ENCODE results near the gene RNU4-1.

The RNU4-1 gene

DNA sequence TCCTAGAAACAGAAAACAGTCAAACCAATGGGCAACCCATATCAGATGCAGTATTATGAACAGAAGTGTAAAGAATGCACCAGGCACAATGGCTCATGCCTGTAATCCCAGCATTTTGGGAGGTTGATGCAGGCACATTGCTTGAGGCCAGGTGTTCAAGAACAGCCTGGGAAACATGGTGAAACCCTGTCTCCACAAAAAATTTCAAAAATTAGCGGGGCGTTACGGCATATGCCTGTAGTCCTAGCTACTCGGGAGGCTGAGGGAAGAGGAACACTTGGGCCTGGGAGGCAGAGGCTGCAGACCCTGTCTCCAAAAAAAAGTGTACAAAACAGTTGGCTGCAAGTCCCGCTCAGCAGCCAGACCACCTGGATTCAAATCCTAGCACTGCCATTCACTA lies 32.4 kb downstream of the RNU4-1 start:
- Histone ChIP-seq H2AK5ac (ENCODE audit: low read length, severe bottlenecking) (peak overlapping the region; percentile 37), H3K4me2 (ENCODE audit: low read length, poor library complexity, severe bottlenecking) (no peak overlapping the region), H3K4me3 (ENCODE audit: insufficient read depth in 1 of 2, low read depth in 1 of 2, low read length in 2 of 2) (peak overlapping the region in 1 of 2 experiments; percentile 29), H2BK120ac (ENCODE audit: low read depth, low read length) (no peak overlapping the region), H3K36me3 (ENCODE audit: control insufficient read depth in 1 of 2, insufficient read depth in 2 of 2, low read depth in 1 of 2, low read length in 2 of 2) (peaks cover 9 to 28% of the 10 kb centered on the region in 2 experiments), H2BK15ac (ENCODE audit: low read depth, poor library complexity, severe bottlenecking) (no peak overlapping the region), H3K14ac (ENCODE audit: low read length in 2 of 2) (no peak overlapping the region), H3K9me3 (ENCODE audit: control insufficient read depth, low read length) (no peaks in the 10 kb centered on the region), H3K27ac (ENCODE audit: low read length, poor library complexity, severe bottlenecking) (no peak overlapping the region), H3K23ac (ENCODE audit: low read length in 2 of 2) (no peak overlapping the region), H3K4me1 (ENCODE audit: control insufficient read depth, insufficient read depth, low read depth, low read length) (peaks cover 37% of the 10 kb centered on the region), H3K27me3 (ENCODE audit: control insufficient read depth in 1 of 2, insufficient read depth in 1 of 2, low read length in 2 of 2) (no peaks in the 10 kb centered on the region), H2BK12ac (ENCODE audit: low read length in 2 of 2) (no peak overlapping the region), H4K8ac (ENCODE audit: low read length) (no peak overlapping the region), H2BK5ac (ENCODE audit: low read depth, low read length, poor library complexity, severe bottlenecking) (no peak overlapping the region), H2AFZ (ENCODE audit: low read depth, low read length) (no peak overlapping the region), H3K9ac (ENCODE audit: low read length) (no peak overlapping the region), H3K79me1 (replicated peaks; ENCODE audit: low read length, poor library complexity, severe bottlenecking) (no peaks in the 10 kb centered on the region), H4K91ac (ENCODE audit: low read length) (no peak overlapping the region), H3K4ac (ENCODE audit: low read depth in 1 of 2, low read length in 2 of 2) (no peak overlapping the region), H3K18ac (ENCODE audit: low read depth in 1 of 2, low read length in 2 of 2) (no peak overlapping the region)
- over 99% methylated on average over 5 of the region's 5 CpGs for WGBS
- no peak for DNase-seq

DNA sequence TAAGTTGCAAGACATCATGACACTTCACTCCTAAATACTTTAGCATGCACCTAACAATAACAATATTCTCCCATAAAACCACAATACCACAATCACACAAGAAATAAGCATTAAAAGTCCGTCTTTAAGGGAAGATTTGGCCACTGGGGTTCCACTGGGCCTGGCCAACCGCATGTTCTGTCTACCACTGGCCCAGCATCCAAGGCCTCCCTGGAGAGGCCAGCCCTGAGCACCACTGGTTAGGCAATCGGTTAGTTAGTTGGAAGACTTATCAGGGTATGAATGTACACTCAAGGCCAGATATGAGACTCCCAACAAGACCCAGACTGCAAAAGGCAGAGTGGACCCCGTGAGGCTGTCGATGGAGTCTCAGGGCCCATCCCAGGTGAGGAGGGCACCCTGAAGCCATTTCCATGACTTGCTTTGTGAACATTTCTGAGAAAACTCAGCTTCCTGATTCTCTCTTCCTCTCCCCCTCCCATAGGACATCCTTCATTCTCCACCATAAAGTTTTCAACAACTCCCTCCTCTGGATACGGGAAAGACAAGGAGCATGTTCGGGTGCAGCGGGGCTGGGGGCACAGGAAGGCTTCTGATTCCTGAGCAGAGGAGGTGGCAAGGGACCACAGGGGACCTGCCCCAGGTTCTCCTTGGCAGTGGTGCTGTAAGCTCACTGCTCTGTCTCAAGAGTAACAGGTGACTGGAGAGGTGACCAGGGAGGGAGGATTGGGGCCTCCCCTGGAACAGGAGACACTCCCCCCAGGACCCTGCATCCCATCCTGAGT lies 33.4 kb downstream of the RNU4-1 start:
- Histone ChIP-seq H3K18ac (ENCODE audit: low read depth in 1 of 2, low read length in 2 of 2) (peak overlapping the region in 1 of 2 experiments; percentile 24), H2BK15ac (ENCODE audit: low read depth, poor library complexity, severe bottlenecking) (no peak overlapping the region), H3K27ac (ENCODE audit: low read length, poor library complexity, severe bottlenecking) (no peak overlapping the region), H2BK12ac (ENCODE audit: low read length in 2 of 2) (no peak overlapping the region), H3K36me3 (ENCODE audit: control insufficient read depth in 1 of 2, insufficient read depth in 2 of 2, low read depth in 1 of 2, low read length in 2 of 2) (peaks cover 9 to 36% of the 10 kb centered on the region in 2 experiments), H4K91ac (ENCODE audit: low read length) (no peak overlapping the region), H3K4ac (ENCODE audit: low read depth in 1 of 2, low read length in 2 of 2) (peak overlapping the region in 1 of 2 experiments; percentile 48), H2AK5ac (ENCODE audit: low read length, severe bottlenecking) (peak overlapping the region; percentile 82), H3K4me2 (ENCODE audit: low read length, poor library complexity, severe bottlenecking) (no peak overlapping the region), H3K4me3 (ENCODE audit: insufficient read depth in 1 of 2, low read depth in 1 of 2, low read length in 2 of 2) (peak overlapping the region in 1 of 2 experiments; percentile 42), H3K79me1 (replicated peaks; ENCODE audit: low read length, poor library complexity, severe bottlenecking) (no peaks in the 10 kb centered on the region), H2BK5ac (ENCODE audit: low read depth, low read length, poor library complexity, severe bottlenecking) (no peak overlapping the region), H3K4me1 (ENCODE audit: control insufficient read depth, insufficient read depth, low read depth, low read length) (peaks cover 36% of the 10 kb centered on the region), H3K9me3 (ENCODE audit: control insufficient read depth, low read length) (no peaks in the 10 kb centered on the region), H2BK120ac (ENCODE audit: low read depth, low read length) (no peak overlapping the region), H3K9ac (ENCODE audit: low read length) (peak overlapping the region; percentile 1), H2AFZ (ENCODE audit: low read depth, low read length) (no peak overlapping the region), H3K14ac (ENCODE audit: low read length in 2 of 2) (no peak overlapping the region), H4K8ac (ENCODE audit: low read length) (peak overlapping the region; percentile 2), H3K23ac (ENCODE audit: low read length in 2 of 2) (peak overlapping the region in 1 of 2 experiments; percentile 34), H3K27me3 (ENCODE audit: control insufficient read depth in 1 of 2, insufficient read depth in 1 of 2, low read length in 2 of 2) (no peaks in the 10 kb centered on the region)
- WGBS = 95% methylated on average over 8 of the region's 8 CpGs
- no peak for DNase-seq

DNA sequence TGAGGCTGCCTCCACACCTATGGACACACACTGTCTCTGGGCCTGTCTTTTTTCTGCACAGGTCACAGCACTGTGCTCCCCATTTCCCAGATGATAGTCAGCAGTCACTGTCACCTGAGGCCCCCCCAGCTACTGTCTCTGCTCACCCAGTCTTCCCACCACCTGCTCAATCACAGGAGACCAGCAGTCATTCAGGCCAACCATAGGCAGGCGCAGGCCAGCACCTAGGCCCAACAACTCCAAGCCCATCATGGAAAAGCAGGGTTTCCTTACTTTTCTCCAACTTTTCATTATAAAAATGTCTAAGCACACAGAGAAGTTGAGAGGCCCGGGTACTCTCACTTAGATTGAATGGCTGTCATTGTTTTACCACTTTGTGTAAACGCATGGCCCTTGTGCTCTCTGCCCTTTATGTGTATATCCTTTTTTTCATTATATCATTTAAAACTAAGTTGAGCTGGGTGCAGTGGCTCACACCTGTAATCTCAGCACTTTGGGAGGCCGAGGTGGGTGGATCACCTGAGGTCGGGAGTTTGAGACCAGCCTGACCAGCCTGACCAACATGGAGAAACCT lies 34.6 kb downstream of the RNU4-1 start:
- no peak for DNase-seq
- no peak overlapping the region for H2BK15ac ChIP-seq (ENCODE audit: low read depth, poor library complexity, severe bottlenecking)
- 96% methylated on average over 4 of the region's 5 CpGs for WGBS

More for the DNA sequence above, 34.6 kb downstream of the RNU4-1 start:
- H3K9me3 ChIP-seq (ENCODE audit: control insufficient read depth, low read length) = no peaks in the 10 kb centered on the region
- no peak overlapping the region for H2BK120ac ChIP-seq (ENCODE audit: low read depth, low read length)
- no peak overlapping the region for H2BK5ac ChIP-seq (ENCODE audit: low read depth, low read length, poor library complexity, severe bottlenecking)
- H3K14ac ChIP-seq (ENCODE audit: low read length in 2 of 2) = peak overlapping the region in 1 of 2 experiments; percentile 92
- H3K9ac ChIP-seq (ENCODE audit: low read length) = peak overlapping the region; percentile 2
- no peak overlapping the region for H4K8ac ChIP-seq (ENCODE audit: low read length)
- H3K27ac ChIP-seq (ENCODE audit: low read length, poor library complexity, severe bottlenecking) = no peak overlapping the region
- peaks cover 9 to 43% of the 10 kb centered on the region in 2 experiments for H3K36me3 ChIP-seq (ENCODE audit: control insufficient read depth in 1 of 2, insufficient read depth in 2 of 2, low read depth in 1 of 2, low read length in 2 of 2)
- H3K27me3 ChIP-seq (ENCODE audit: control insufficient read depth in 1 of 2, insufficient read depth in 1 of 2, low read length in 2 of 2) = no peaks in the 10 kb centered on the region
- H2AK5ac ChIP-seq (ENCODE audit: low read length, severe bottlenecking) = no peak overlapping the region
- peaks cover 30% of the 10 kb centered on the region for H3K4me1 ChIP-seq (ENCODE audit: control insufficient read depth, insufficient read depth, low read depth, low read length)
- peak overlapping the region in 1 of 2 experiments; percentile 31 for H3K4ac ChIP-seq (ENCODE audit: low read depth in 1 of 2, low read length in 2 of 2)
- H3K79me1 ChIP-seq (replicated peaks; ENCODE audit: low read length, poor library complexity, severe bottlenecking) = no peaks in the 10 kb centered on the region
- no peak overlapping the region for H2AFZ ChIP-seq (ENCODE audit: low read depth, low read length)
- H3K4me2 ChIP-seq (ENCODE audit: low read length, poor library complexity, severe bottlenecking) = no peak overlapping the region
- peak overlapping the region in 1 of 2 experiments; percentile 37 for H3K4me3 ChIP-seq (ENCODE audit: insufficient read depth in 1 of 2, low read depth in 1 of 2, low read length in 2 of 2)
- H3K18ac ChIP-seq (ENCODE audit: low read depth in 1 of 2, low read length in 2 of 2) = peak overlapping the region in 1 of 2 experiments; percentile 3
- peak overlapping the region; percentile 53 for H4K91ac ChIP-seq (ENCODE audit: low read length)
- no peak overlapping the region for H2BK12ac ChIP-seq (ENCODE audit: low read length in 2 of 2)
- H3K23ac ChIP-seq (ENCODE audit: low read length in 2 of 2) = no peak overlapping the region
